HFFc6 (cell line): Measurements from ENCODE around the gene SMAD2. TPM values are rescaled to one million over a fixed set of nuclear protein-coding genes. Genes with fewer than 3 reads are reported as not detected.
A peak's percentile ranks its signal among the peaks of the same experiment; 100 is the strongest.

ENCODE experiments used
- DNase-seq: peaks from one replicate; pipeline ENCODE4 v3.0.0-alpha.2; 2018
- H3K27ac Mint-ChIP-seq: 2 replicates; pipeline ENCODE4 v1.8.0; 2020; ENCODE audit warnings: mild to moderate bottlenecking, mixed read lengths
- H3K27me3 Mint-ChIP-seq: 2 replicates; pipeline ENCODE4 v1.8.0; 2021; ENCODE audit warnings: mild to moderate bottlenecking, moderate library complexity, mixed read lengths; ENCODE audit not compliant: insufficient read depth
- H3K36me3 Mint-ChIP-seq: 2 replicates; pipeline ENCODE4 v1.8.0; 2021; ENCODE audit warnings: low read depth, mixed read lengths
- H3K4me1 Mint-ChIP-seq: 2 replicates; pipeline ENCODE4 v1.8.0; 2020; ENCODE audit warnings: low read depth, mixed read lengths
- H3K4me3 Mint-ChIP-seq: 2 replicates; pipeline ENCODE4 v1.8.0; 2020; ENCODE audit warnings: mild to moderate bottlenecking, moderate library complexity, mixed read lengths
- H3K9me3 Mint-ChIP-seq: 2 replicates; pipeline ENCODE4 v1.8.0; 2020; ENCODE audit warnings: mild to moderate bottlenecking, mixed read lengths
- long read RNA-seq: library from polyadenylated mRNA; unstranded; transcript quantifications from one replicate; pipeline ENCODE4 v2.0.0, GENCODE V29; 2019
- total RNA-seq, 6 experiments: library from RNA; stranded (reverse); fragmentation: NEBNext Ultra II Directional; extraction: Animal tissue kit (Norgen Biotek cat#: 25700); gene quantifications; 2 replicates in 1 of 6; 3 replicates in 5 of 6; pipeline ENCODE4 v1.2.3, GENCODE V29; 2021
- TF ChIP-seq, protein P1 (sequence below): fragments of 200-600 bp; sonication (generic); IDR thresholded peaks from 2 replicates; pipeline ENCODE4 v1.5.0; 2021; ENCODE audit warnings: antibody characterized with exemption, mild to moderate bottlenecking

The SMAD2 gene
- 100 to 1,000 TPM in 5 of 6 experiments, 10 to 100 TPM in 1; 99.3 to 116 (median 108) TPM for total RNA-seq
- long read RNA-seq, full-length matches to known transcripts: 22 of 50 reads
- long read RNA-seq, partial matches to known transcripts: 10 of 50 reads
- long read RNA-seq, other reads (novel, unspliced or antisense): 18 of 50 reads

DNA sequence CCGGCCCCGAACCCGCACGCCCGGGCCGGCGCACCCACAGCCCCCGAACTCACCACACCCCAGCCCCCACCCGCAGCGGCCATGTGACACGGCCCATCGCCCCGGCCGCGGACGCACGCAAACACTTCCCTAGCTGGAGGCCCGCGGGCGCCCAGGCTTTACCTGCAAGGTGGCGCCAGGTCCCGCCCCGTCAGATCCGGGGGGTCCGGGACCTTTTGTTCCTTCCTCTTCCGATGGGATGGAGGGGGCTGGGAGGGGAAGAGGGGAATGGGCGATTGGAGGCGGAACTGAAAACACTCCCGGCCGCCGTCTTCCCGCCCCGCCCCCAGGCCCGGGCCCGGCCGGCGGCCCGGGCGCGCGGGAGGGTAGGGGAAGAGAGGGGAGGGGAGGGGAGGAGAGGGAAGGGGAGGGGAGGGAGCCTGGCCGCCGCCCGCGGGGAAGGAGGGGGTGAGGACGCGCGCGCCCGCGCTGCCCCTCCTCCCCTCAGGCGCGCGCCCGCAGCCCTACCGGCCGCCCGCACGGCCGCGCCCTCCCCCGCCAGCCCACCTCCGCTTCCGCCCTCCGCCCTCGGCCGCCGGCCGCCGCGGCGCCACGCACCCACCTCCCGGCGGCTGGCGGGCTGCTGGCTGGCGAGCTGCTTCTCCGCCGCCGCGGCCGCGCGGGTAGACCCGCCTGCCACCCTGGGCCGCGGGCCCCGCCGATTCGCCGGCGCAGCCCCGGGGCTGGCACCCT, at the start of gene SMAD2:
Gene SMAD2 (minus strand): TSS at position 461 of the 732 bp plus-strand sequence. CDS start 33,903 bp downstream, outside the sequence.
- Mint-ChIP-seq H3K27ac (peak within 1 kb of the TSS; percentile 85), H3K4me1 (peaks cover 31% of the 10 kb centered on the region), H3K27me3 (peaks cover 10% of the 10 kb centered on the region), H3K36me3 (no peaks in the 10 kb centered on the region), H3K9me3 (no peaks in the 10 kb centered on the region), H3K4me3 (peak within 1 kb of the TSS; percentile 93)
- peak; percentile 31 for DNase-seq
- TF ChIP-seq, protein P1, sequence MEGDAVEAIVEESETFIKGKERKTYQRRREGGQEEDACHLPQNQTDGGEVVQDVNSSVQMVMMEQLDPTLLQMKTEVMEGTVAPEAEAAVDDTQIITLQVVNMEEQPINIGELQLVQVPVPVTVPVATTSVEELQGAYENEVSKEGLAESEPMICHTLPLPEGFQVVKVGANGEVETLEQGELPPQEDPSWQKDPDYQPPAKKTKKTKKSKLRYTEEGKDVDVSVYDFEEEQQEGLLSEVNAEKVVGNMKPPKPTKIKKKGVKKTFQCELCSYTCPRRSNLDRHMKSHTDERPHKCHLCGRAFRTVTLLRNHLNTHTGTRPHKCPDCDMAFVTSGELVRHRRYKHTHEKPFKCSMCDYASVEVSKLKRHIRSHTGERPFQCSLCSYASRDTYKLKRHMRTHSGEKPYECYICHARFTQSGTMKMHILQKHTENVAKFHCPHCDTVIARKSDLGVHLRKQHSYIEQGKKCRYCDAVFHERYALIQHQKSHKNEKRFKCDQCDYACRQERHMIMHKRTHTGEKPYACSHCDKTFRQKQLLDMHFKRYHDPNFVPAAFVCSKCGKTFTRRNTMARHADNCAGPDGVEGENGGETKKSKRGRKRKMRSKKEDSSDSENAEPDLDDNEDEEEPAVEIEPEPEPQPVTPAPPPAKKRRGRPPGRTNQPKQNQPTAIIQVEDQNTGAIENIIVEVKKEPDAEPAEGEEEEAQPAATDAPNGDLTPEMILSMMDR: no peak

DNA sequence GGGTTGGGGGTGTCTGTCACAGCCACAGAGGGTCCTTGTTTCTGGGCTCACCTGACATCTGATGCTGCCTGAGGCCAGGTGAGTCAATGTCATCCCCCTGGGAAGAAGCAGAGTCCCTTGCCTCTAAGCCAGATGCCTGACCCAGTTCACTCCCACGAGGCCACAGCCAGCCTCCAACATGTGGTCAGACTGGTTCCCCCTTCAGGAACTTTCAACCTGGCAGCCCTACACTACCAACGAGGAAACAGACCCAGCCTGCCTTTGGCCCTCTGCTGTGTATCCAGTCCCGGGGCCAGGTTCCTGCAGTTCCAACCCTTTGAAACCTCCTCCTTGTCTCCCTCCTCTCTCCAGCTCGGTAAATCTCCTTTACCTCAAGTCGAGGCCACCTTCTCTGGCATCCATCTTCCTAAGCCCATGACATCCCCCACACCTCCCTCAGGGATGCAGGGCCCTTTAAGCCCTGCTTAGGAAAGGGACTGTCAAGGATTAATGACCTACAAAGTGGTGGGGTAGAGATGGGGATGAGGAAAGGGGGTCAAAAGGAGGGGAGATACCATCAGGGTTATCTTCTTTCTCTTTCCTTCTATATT, 49.2 kb upstream of the SMAD2 start:
- H3K27me3 Mint-ChIP-seq: peaks cover 16% of the 10 kb centered on the region
- no peaks in the 10 kb centered on the region for H3K4me1 Mint-ChIP-seq
- no peak overlapping the region for H3K4me3 Mint-ChIP-seq
- peaks cover 10% of the 10 kb centered on the region; the same call in 1 of the 2 replicates for H3K9me3 Mint-ChIP-seq
- TF ChIP-seq, protein P1: no peak
- no peak for DNase-seq
- no peak overlapping the region for H3K27ac Mint-ChIP-seq
- H3K36me3 Mint-ChIP-seq: no peaks in the 10 kb centered on the region

DNA sequence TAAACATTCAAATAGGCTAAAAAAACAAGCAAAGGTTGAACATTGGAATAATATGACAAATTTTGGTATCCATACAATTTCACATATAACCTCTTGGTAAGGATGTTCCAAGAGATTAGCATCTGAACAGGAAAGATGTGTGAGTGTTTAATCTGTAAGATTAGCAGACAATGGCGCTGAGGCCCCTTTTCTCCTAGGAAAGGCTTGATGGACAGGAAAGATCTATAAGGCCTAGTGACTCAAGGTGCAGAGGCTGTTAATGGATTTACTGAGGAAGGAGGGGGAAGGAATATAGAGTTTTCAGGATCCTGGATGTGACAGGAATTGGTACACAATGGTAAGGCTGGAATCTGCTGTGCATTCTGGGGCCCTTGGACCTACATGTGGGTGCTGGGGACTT, 48.1 kb upstream of the SMAD2 start:
- Mint-ChIP-seq H3K4me3 (no peak overlapping the region), H3K36me3 (no peaks in the 10 kb centered on the region), H3K27me3 (peaks cover 20% of the 10 kb centered on the region), H3K9me3 (peaks cover 10% of the 10 kb centered on the region; the same call in 1 of the 2 replicates), H3K4me1 (no peaks in the 10 kb centered on the region), H3K27ac (no peak overlapping the region)
- no peak for DNase-seq
- TF ChIP-seq, protein P1: no peak

DNA sequence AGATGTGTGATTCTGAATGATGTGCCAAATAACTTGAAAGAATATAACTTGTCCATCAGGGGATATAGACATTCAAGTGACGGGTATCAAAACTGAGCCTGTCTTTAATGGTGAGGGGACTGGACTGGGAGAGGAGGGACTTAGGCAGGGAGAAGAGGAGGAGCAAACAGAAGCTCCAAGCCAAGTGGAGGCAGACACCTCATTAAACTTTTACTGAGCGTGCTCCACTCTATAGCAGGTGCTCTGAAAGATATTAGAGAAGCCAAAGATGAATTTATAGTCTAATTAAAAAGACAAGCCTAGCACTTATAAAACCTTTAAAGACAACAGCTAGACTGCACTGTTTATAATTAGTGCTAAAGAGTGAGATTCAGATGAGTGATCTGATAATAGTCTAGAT, 47.7 kb upstream of the SMAD2 start:
- H3K36me3 Mint-ChIP-seq: no peaks in the 10 kb centered on the region
- no peak overlapping the region for H3K27ac Mint-ChIP-seq
- peaks cover 18% of the 10 kb centered on the region for H3K27me3 Mint-ChIP-seq
- no peaks in the 10 kb centered on the region for H3K4me1 Mint-ChIP-seq
- no peak overlapping the region for H3K4me3 Mint-ChIP-seq
- H3K9me3 Mint-ChIP-seq: peaks cover 10% of the 10 kb centered on the region; the same call in 1 of the 2 replicates
- TF ChIP-seq, protein P1: no peak
- no peak for DNase-seq

DNA sequence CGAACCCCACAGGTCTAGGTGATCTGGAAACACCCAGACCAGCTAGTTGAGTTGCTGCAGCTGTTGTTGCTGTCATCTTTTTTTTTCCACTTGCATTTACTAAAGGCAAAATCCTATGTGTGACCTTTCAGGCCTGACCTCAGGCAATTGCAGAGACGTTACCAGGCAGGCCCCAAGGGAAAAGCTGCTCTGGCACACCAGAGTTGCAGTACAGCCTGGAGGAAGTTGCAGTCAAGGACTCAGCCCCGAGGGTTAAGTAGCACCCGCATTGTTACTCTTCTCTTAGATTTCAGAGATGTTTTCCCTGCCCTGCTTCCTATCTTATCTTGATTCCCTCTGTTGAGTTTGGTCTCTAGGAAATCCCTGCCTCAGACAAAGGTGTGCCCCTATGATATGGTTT, 45.2 kb upstream of the SMAD2 start:
- Mint-ChIP-seq H3K27ac (no peak overlapping the region), H3K36me3 (no peaks in the 10 kb centered on the region), H3K4me1 (no peaks in the 10 kb centered on the region), H3K9me3 (peaks cover 10% of the 10 kb centered on the region; the same call in 1 of the 2 replicates), H3K27me3 (peaks cover 15% of the 10 kb centered on the region), H3K4me3 (no peak overlapping the region)
- TF ChIP-seq, protein P1: no peak
- DNase-seq: no peak
